Spleen (tissue), 11 donors: Measurements from ENCODE around the gene CYP4F22. TPM values are rescaled to one million over a fixed set of nuclear protein-coding genes. Genes with fewer than 3 reads are reported as not detected.
"Not testable (repeated sequence)": the region's sequence is repeated elsewhere in the genome, so short reads cannot be mapped to it uniquely, and the experiment has no call there.

Experiments
- DNase-seq: peaks from one replicate; pipeline ENCODE4 v3.0.0-alpha.2; 2020
- H3K27ac ChIP-seq, 8 donors: fragments of 200-600 bp; sonication (generic) in 7 of 8; 1 replicate in 4 of 8; 2 replicates in 4 of 8; pipeline versions ENCODE4 v1.5.0 to v1.8.0; 2016 to 2021; ENCODE audit warnings: inconsistent platforms in 4 of 8, mild to moderate bottlenecking in 4 of 8, moderate library complexity in 1 of 8
- H3K27me3 ChIP-seq, 7 donors: fragments of 200-600 bp; sonication (generic) in 6 of 7; replicated peaks in 1 of 7; 1 replicate in 4 of 7; 2 replicates in 3 of 7; pipeline versions ENCODE4 v1.5.0 to v1.8.0; 2016 to 2021; ENCODE audit warnings: inconsistent platforms in 3 of 7, mild to moderate bottlenecking in 1 of 7
- H3K36me3 ChIP-seq, 6 donors: fragments of 200-600 bp; sonication (generic) in 5 of 6; 1 replicate in 4 of 6; 2 replicates in 2 of 6; pipeline versions ENCODE4 v1.5.0 to v1.8.0; 2016 to 2021; ENCODE audit warnings: inconsistent platforms in 2 of 6
- H3K4me1 ChIP-seq, 6 donors: fragments of 200-600 bp; sonication (generic) in 5 of 6; 1 replicate in 3 of 6; 2 replicates in 3 of 6; pipeline versions ENCODE4 v1.5.0 to v1.8.0; 2016 to 2021; ENCODE audit warnings: inconsistent platforms in 3 of 6
- H3K4me3 ChIP-seq, 8 donors: fragments of 200-600 bp; sonication (generic) in 7 of 8; 1 replicate in 4 of 8; 2 replicates in 4 of 8; pipeline versions ENCODE4 v1.5.0 to v1.8.0; 2016 to 2021; ENCODE audit warnings: inconsistent platforms in 4 of 8, mild to moderate bottlenecking in 4 of 8, moderate library complexity in 2 of 8
- H3K9me3 ChIP-seq, 8 donors: fragments of 200-600 bp; sonication (generic) in 7 of 8; 1 replicate in 4 of 8; 2 replicates in 4 of 8; pipeline versions ENCODE4 v1.5.0 to v1.8.0; 2016 to 2021; ENCODE audit warnings: inconsistent platforms in 4 of 8
- POLR2A ChIP-seq, 3 donors: fragments of 450-650 bp; IDR thresholded peaks; one replicate each; pipeline ENCODE4 v1.5.1; 2017; ENCODE audit warnings: antibody characterized with exemption in 3 of 3, mild to moderate bottlenecking in 1 of 3
- POLR2AphosphoS5 ChIP-seq, 3 donors: sonication (generic); formaldehyde crosslinking; IDR thresholded peaks; one replicate each; pipeline ENCODE4 v1.5.1; 2017; ENCODE audit warnings: antibody characterized with exemption in 3 of 3
- WGBS, 5 donors: extraction: QIAGEN DNeasy Blood & Tissue Kit in 3 of 5; methylation state at CpG; one replicate each; pipeline versions ENCODE4 v1.1.5 to v1.1.7; 2013 to 2018; 5-methylcytosine and 5-hydroxymethylcytosine counted together
- intact Hi-C: fragments of 100-400 bp; cut with DNase I; formaldehyde crosslinking; loops from one replicate; pipeline ENCODE4 v1.15.0; 2023; ENCODE audit warnings: low total_unique reads
- polyA plus RNA-seq, 3 donors: library from polyadenylated mRNA; stranded (reverse); fragments of 200-250 nt; gene quantifications; one replicate each; pipeline ENCODE4 v1.2.1, GENCODE V29; 2013
- total RNA-seq, 7 donors: library from RNA; depleted of rRNA in 3 of 7; stranded (reverse); fragments of >200 nt in 3 of 7; fragmentation: NEBNext Ultra II Directional in 4 of 7; extraction: Animal tissue kit (Norgen Biotek cat#: 25700) in 4 of 7; gene quantifications; one replicate each; pipeline versions ENCODE4 v1.1.0 to v1.2.1, GENCODE V29; 2016 to 2021
- TF ChIP-seq, protein P1 (sequence below), 11 experiments: fragments of 200-600 bp in 7 of 11; fragments of 450-650 bp in 4 of 11; sonication (generic) in 4 of 11; IDR thresholded peaks in 8 of 11; conservative IDR thresholded peaks in 3 of 11; 1 replicate in 7 of 11; 2 replicates in 4 of 11; pipeline versions ENCODE4 v1.4.0 to v1.8.0; 2016 to 2021; ENCODE audit warnings: antibody characterized with exemption in 11 of 11, inconsistent platforms in 4 of 11, mild to moderate bottlenecking in 1 of 11
- donor health status: healthy with polysubstance abuse.
- donor health status: DM: no; HTN: no; CAD: no; lungs with moderate emphysema.
- donor health status: DM: no; HTN: no; CAD: no.
- donor health status: Bipolar disorder and iron deficiency.
- donor health status: healthy.
- donor health status: DM: no; HTN: no; CAD: no.
- donor health status: DM: yes; HTN: yes; CAD: no.

The CYP4F22 gene
- total and polyA plus RNA-seq, 10 donors, result 0.10 to 1.2 (median 0.29) TPM; not detected in 2

GRCh38 chr19:15475169-15475568 is 33.2 kb upstream of the CYP4F22 start:
- Histone ChIP-seq H3K27me3 (peaks cover 0 to 22% (median 0%) of the 10 kb centered on the region in 7 donors), H3K4me1 (peaks cover 0 to 6% (median 0%) of the 10 kb centered on the region in 6 donors), H3K4me3 (no peak overlapping the region), H3K36me3 (no peaks in the 10 kb centered on the region), H3K9me3 (peaks cover 0 to 9% (median 0%) of the 10 kb centered on the region in 8 donors), H3K27ac (no peak overlapping the region)
- intact Hi-C loops, result no loop called here
- TF ChIP-seq POLR2A (IDR thresholded peaks at IDR 0.05) (no peak), POLR2AphosphoS5 (IDR thresholded peaks at IDR 0.05) (no peak)
- TF ChIP-seq, protein P1, sequence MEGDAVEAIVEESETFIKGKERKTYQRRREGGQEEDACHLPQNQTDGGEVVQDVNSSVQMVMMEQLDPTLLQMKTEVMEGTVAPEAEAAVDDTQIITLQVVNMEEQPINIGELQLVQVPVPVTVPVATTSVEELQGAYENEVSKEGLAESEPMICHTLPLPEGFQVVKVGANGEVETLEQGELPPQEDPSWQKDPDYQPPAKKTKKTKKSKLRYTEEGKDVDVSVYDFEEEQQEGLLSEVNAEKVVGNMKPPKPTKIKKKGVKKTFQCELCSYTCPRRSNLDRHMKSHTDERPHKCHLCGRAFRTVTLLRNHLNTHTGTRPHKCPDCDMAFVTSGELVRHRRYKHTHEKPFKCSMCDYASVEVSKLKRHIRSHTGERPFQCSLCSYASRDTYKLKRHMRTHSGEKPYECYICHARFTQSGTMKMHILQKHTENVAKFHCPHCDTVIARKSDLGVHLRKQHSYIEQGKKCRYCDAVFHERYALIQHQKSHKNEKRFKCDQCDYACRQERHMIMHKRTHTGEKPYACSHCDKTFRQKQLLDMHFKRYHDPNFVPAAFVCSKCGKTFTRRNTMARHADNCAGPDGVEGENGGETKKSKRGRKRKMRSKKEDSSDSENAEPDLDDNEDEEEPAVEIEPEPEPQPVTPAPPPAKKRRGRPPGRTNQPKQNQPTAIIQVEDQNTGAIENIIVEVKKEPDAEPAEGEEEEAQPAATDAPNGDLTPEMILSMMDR (IDR thresholded peaks at IDR 0.05 in 8 of 11, conservative IDR thresholded peaks at IDR 0.05 in 3 of 11), result no peak
- WGBS, 5 donors, result 74 to 92% (median 83%) methylated on average over 4 of the region's 4 CpGs
- no peak for DNase-seq

GRCh38 chr19:15475611-15476010 is 32.7 kb upstream of the CYP4F22 start:
- Histone ChIP-seq H3K27me3 (peaks cover 0 to 18% (median 0%) of the 10 kb centered on the region in 7 donors), H3K4me1 (peaks cover 0 to 4% (median 0%) of the 10 kb centered on the region in 6 donors), H3K27ac (no peak overlapping the region), H3K36me3 (no peaks in the 10 kb centered on the region), H3K9me3 (peaks cover 0 to 9% (median 0%) of the 10 kb centered on the region in 8 donors), H3K4me3 (no peak overlapping the region)
- DNase-seq, result no peak
- intact Hi-C loops, result no loop called here
- TF ChIP-seq POLR2AphosphoS5 (IDR thresholded peaks at IDR 0.05), result no peak
- TF ChIP-seq, protein P1 (IDR thresholded peaks at IDR 0.05 in 8 of 11, conservative IDR thresholded peaks at IDR 0.05 in 3 of 11), result no peak
- no peak for TF ChIP-seq POLR2A (IDR thresholded peaks at IDR 0.05)
- 85 to 97% (median 96%) methylated on average over 4 to 10 of the region's 10 CpGs for WGBS, 5 donors

GRCh38 chr19:15476325-15476724 is 32.0 kb upstream of the CYP4F22 start:
- intact Hi-C loops, result no loop called here
- Histone ChIP-seq H3K36me3 (no peaks in the 10 kb centered on the region), H3K27ac (no peak overlapping the region), H3K27me3 (peaks cover 0 to 11% (median 0%) of the 10 kb centered on the region in 7 donors), H3K4me1 (peaks cover 0 to 4% (median 0%) of the 10 kb centered on the region in 6 donors), H3K4me3 (no peak overlapping the region), H3K9me3 (peaks cover 0 to 9% (median 0%) of the 10 kb centered on the region in 8 donors)
- no peak for DNase-seq
- TF ChIP-seq POLR2AphosphoS5 (IDR thresholded peaks at IDR 0.05), result no peak
- TF ChIP-seq, protein P1 (IDR thresholded peaks at IDR 0.05 in 8 of 11, conservative IDR thresholded peaks at IDR 0.05 in 3 of 11), result no peak
- TF ChIP-seq POLR2A (IDR thresholded peaks at IDR 0.05), result no peak
- WGBS, 5 donors, result 35 to 70% (median 44%) methylated on average over 5 of the region's 5 CpGs

GRCh38 chr19:15479391-15480345 is 28.7 kb upstream of the CYP4F22 start, which contains the start of gene PGLYRP2:
Gene PGLYRP2, minus strand, starts transcription at chr19:15479501. Its CDS starts 130 bp downstream, at chr19:15479371.
- no peak for DNase-seq
- WGBS, 5 donors, result 56 to 74% (median 63%) methylated on average over 12 to 16 of the region's 16 CpGs

GRCh38 chr19:15480996-15481395 is 27.3 kb upstream of the CYP4F22 start:
- H3K4me1 ChIP-seq, intact Hi-C loops, H3K4me3 ChIP-seq, H3K36me3 ChIP-seq, DNase-seq, H3K27ac ChIP-seq, H3K9me3 ChIP-seq, H3K27me3 ChIP-seq: not testable (repeated sequence)
- WGBS, 5 donors, result 87 to 95% (median 89%) methylated on average over 7 of the region's 7 CpGs

More at GRCh38 chr19:15479391-15480345, 28.7 kb upstream of the CYP4F22 start, which contains the start of gene PGLYRP2:
- H3K27me3 ChIP-seq, result no peaks in the 10 kb centered on the region
- intact Hi-C loops, result no loop called here
- peaks cover 0 to 4% (median 0%) of the 10 kb centered on the region in 6 donors for H3K4me1 ChIP-seq
- no peak within 1 kb of the TSS for H3K27ac ChIP-seq
- TF ChIP-seq, protein P1 (IDR thresholded peaks at IDR 0.05 in 8 of 11, conservative IDR thresholded peaks at IDR 0.05 in 3 of 11), result no peak
- TF ChIP-seq POLR2AphosphoS5 (IDR thresholded peaks at IDR 0.05) (no peak), POLR2A (IDR thresholded peaks at IDR 0.05) (no peak)
- H3K4me3 ChIP-seq, result no peak within 1 kb of the TSS
- H3K36me3 ChIP-seq, result no peaks in the 10 kb centered on the region
- H3K9me3 ChIP-seq, result peaks cover 0 to 9% (median 0%) of the 10 kb centered on the region in 8 donors

GRCh38 chr19:15485768-15486167 is 22.6 kb upstream of the CYP4F22 start:
- DNase-seq, H3K4me3 ChIP-seq, H3K27ac ChIP-seq, intact Hi-C loops, H3K4me1 ChIP-seq, H3K36me3 ChIP-seq, H3K27me3 ChIP-seq, H3K9me3 ChIP-seq: not testable (repeated sequence)
- WGBS, 5 donors, result 93 to 97% (median 96%) methylated on average over 5 of the region's 5 CpGs
